Measurements from ENCODE around the gene SLC1A7. TPM values are rescaled to one million over a fixed set of nuclear protein-coding genes. Genes with fewer than 3 reads are reported as not detected.

Gene SLC1A7
- total RNA-seq, 1 experiment from 2014 or later: 0.31 TPM

DNA sequence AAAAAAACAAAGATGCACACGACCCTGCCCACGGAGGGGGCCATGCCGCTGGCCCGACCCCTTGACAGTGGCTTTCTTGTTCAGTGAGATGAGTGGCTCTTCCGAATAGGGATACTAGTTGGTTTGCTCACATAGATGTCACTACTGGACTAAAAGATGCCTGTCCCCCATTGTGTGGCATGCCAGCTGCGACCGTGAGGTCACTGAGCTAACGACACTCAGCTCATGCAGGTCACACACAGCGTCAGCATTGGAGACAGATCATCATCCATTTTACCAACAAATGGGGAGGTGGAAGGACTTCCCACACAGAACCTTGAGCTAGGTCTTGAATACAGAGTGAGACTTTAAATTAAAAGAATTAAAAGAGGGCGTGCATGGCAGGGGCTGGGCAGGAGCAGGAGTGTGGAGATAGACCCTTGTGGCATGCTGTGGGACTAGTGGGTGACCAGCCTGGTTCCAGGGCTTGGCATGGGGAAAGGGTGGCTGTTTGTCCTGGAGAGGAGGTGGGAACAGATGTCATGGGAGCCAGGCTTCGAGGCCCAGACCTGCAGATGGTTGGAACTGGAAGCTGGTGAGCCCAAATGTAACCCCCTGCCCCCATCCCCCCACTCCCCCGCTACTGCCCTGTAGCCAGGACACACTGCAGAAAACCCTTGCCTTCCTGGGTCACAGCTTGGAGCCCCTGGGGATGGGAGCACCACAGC lies 12.4 kb downstream of the SLC1A7 start:
- in situ Hi-C loops (cut with HindIII; ENCODE audit: low pct_unique_long_range_greater_than_20kb, low sequenced_read_pairs): no loop called here
- Histone ChIP-seq H3K4me1 (ENCODE audit: control insufficient read depth, insufficient read depth, low read length) (peaks cover under 1% of the 10 kb centered on the region; the same call in 1 of the 2 replicates), H3K4me3 (ENCODE audit: low read depth in 2 of 2, low read length in 2 of 2) (no peak overlapping the region), H3K27ac (ENCODE audit: low read length) (no peak overlapping the region), H3K9me3 (ENCODE audit: control insufficient read depth, insufficient read depth, low read depth, low read length) (no peaks in the 10 kb centered on the region), H3K27me3 (ENCODE audit: control insufficient read depth, insufficient read depth, low read length) (no peaks in the 10 kb centered on the region), H3K36me3 (ENCODE audit: control insufficient read depth, insufficient read depth, low read length) (no peaks in the 10 kb centered on the region)
- no peak for ATAC-seq
- intact Hi-C loops (cut with micrococcal nuclease; ENCODE audit: unreplicated experiment): no loop called here
- DNase-seq (ENCODE audit: low read depth, low spot score): no peak
- ChIA-PET CTCF (no interaction called here), POLR2A (no interaction called here)
- no TSS peak for BruUV-seq (replicated peaks)
- TF ChIP-seq, protein P1, sequence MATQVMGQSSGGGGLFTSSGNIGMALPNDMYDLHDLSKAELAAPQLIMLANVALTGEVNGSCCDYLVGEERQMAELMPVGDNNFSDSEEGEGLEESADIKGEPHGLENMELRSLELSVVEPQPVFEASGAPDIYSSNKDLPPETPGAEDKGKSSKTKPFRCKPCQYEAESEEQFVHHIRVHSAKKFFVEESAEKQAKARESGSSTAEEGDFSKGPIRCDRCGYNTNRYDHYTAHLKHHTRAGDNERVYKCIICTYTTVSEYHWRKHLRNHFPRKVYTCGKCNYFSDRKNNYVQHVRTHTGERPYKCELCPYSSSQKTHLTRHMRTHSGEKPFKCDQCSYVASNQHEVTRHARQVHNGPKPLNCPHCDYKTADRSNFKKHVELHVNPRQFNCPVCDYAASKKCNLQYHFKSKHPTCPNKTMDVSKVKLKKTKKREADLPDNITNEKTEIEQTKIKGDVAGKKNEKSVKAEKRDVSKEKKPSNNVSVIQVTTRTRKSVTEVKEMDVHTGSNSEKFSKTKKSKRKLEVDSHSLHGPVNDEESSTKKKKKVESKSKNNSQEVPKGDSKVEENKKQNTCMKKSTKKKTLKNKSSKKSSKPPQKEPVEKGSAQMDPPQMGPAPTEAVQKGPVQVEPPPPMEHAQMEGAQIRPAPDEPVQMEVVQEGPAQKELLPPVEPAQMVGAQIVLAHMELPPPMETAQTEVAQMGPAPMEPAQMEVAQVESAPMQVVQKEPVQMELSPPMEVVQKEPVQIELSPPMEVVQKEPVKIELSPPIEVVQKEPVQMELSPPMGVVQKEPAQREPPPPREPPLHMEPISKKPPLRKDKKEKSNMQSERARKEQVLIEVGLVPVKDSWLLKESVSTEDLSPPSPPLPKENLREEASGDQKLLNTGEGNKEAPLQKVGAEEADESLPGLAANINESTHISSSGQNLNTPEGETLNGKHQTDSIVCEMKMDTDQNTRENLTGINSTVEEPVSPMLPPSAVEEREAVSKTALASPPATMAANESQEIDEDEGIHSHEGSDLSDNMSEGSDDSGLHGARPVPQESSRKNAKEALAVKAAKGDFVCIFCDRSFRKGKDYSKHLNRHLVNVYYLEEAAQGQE (IDR thresholded peaks at IDR 0.05; ENCODE audit: insufficient read depth in 1 of 2, low read depth in 2 of 2, low read length in 1 of 2): no peak
- TF ChIP-seq, protein P2, sequence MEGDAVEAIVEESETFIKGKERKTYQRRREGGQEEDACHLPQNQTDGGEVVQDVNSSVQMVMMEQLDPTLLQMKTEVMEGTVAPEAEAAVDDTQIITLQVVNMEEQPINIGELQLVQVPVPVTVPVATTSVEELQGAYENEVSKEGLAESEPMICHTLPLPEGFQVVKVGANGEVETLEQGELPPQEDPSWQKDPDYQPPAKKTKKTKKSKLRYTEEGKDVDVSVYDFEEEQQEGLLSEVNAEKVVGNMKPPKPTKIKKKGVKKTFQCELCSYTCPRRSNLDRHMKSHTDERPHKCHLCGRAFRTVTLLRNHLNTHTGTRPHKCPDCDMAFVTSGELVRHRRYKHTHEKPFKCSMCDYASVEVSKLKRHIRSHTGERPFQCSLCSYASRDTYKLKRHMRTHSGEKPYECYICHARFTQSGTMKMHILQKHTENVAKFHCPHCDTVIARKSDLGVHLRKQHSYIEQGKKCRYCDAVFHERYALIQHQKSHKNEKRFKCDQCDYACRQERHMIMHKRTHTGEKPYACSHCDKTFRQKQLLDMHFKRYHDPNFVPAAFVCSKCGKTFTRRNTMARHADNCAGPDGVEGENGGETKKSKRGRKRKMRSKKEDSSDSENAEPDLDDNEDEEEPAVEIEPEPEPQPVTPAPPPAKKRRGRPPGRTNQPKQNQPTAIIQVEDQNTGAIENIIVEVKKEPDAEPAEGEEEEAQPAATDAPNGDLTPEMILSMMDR (IDR thresholded peaks at IDR 0.05): no peak
- TF ChIP-seq TCF7L2 (IDR thresholded peaks at IDR 0.05; ENCODE audit: low read depth, low read length): no peak

DNA sequence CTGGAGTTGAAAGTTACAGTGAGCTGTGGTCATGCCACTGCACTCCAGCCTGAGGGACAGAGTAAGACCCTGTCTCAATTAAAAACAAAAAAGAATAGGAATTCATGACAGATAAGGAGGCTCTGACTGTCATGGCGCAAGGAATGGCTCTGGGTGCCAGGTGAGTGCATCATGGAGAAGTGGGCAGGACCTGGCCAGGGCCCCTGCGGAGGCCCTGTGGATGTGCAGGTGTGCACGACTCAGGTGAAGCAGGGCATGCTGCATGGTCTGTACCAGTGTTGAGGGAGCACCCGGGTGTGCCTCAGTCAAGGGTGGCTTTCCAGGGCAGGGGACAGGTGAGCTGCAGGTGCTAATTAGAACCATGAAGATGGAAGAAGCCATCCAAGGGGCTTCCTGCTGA lies 14.0 kb downstream of the SLC1A7 start:
- in situ Hi-C loops (cut with HindIII; ENCODE audit: low pct_unique_long_range_greater_than_20kb, low sequenced_read_pairs): no loop called here
- no TSS peak for BruUV-seq (replicated peaks)
- Histone ChIP-seq H3K36me3 (ENCODE audit: control insufficient read depth, insufficient read depth, low read length) (no peaks in the 10 kb centered on the region), H3K9me3 (ENCODE audit: control insufficient read depth, insufficient read depth, low read depth, low read length) (no peaks in the 10 kb centered on the region), H3K27me3 (ENCODE audit: control insufficient read depth, insufficient read depth, low read length) (no peaks in the 10 kb centered on the region), H3K27ac (ENCODE audit: low read length) (no peak overlapping the region), H3K4me1 (ENCODE audit: control insufficient read depth, insufficient read depth, low read length) (no peaks in the 10 kb centered on the region), H3K4me3 (ENCODE audit: low read depth in 2 of 2, low read length in 2 of 2) (no peak overlapping the region)
- POLR2A ChIA-PET: no interaction called here
- TF ChIP-seq, protein P2 (IDR thresholded peaks at IDR 0.05): no peak
- TF ChIP-seq SIN3A (IDR thresholded peaks at IDR 0.05; ENCODE audit: borderline replicate concordance, insufficient read depth, low read depth, low read length): no peak
- TF ChIP-seq, protein P1 (IDR thresholded peaks at IDR 0.05; ENCODE audit: insufficient read depth in 1 of 2, low read depth in 2 of 2, low read length in 1 of 2): no peak
- TF ChIP-seq TCF7L2 (IDR thresholded peaks at IDR 0.05; ENCODE audit: low read depth, low read length): no peak
- TF ChIP-seq POLR2AphosphoS5 (IDR thresholded peaks at IDR 0.05; ENCODE audit: low read depth, low read length): no peak
- CTCF ChIA-PET: no interaction called here
- ATAC-seq (no peak), DNase-seq (ENCODE audit: low read depth, low spot score) (no peak)
- intact Hi-C loops (cut with micrococcal nuclease; ENCODE audit: unreplicated experiment): no loop called here
